SHP77 treated with DMSO at 0.1 percent for 48 hours (cell line): ENCODE data around the gene SNX33.
"Not testable (repeated sequence)": the region's sequence is repeated elsewhere in the genome, so short reads cannot be mapped to it uniquely, and the experiment has no call there.

ENCODE experiments used
- DNase-seq: peaks from one replicate; lab custom pipeline; 2025; lab: John Stamatoyannopoulos, UW

Gene SNX33

DNA sequence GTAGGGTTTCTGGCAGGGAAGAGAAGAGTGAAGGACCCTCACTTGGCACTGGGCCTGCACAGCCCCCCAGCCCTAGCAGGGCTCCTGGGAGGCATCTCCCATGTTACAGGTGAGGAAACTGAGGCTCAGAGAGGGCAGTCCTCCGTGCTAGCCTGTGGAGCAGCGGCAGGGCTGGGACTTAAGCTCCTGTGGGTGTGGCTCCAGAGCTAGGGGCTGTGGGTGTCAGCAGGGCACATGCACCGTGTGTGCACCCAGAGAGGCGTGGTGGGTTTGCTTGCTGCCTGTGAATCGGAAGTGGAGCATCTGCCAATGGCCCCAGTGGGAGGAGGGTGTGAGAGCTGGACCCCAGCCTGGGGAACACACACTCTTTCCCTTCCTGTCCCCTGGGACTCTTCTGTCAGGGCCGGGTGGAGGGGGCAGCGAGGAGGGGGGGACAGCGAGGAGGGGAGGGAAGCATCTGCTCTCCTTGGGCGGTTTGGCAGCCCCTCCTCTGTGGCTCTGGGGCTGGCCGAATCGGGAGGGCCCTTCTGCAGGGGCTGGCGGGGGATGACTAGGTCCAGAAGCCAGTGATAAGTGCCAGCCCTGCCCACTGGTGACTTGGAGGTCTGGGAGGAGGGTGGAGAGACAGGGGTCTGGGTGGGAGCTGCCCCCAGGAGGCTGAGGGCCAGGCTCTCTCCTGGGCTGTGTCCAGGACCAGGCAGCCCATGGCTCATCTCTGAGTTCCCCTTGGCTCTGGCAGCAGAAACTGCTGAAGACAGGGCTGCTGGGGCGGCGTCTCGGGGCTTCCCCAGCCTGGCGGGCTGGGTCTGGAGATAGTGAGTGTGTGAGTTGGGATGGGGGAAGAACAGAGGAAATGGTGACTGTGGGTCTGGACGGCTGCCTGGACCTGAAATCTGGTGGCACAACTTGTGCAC is 52.5 kb downstream of the SNX33 start:
- not testable (repeated sequence) for DNase-seq

DNA sequence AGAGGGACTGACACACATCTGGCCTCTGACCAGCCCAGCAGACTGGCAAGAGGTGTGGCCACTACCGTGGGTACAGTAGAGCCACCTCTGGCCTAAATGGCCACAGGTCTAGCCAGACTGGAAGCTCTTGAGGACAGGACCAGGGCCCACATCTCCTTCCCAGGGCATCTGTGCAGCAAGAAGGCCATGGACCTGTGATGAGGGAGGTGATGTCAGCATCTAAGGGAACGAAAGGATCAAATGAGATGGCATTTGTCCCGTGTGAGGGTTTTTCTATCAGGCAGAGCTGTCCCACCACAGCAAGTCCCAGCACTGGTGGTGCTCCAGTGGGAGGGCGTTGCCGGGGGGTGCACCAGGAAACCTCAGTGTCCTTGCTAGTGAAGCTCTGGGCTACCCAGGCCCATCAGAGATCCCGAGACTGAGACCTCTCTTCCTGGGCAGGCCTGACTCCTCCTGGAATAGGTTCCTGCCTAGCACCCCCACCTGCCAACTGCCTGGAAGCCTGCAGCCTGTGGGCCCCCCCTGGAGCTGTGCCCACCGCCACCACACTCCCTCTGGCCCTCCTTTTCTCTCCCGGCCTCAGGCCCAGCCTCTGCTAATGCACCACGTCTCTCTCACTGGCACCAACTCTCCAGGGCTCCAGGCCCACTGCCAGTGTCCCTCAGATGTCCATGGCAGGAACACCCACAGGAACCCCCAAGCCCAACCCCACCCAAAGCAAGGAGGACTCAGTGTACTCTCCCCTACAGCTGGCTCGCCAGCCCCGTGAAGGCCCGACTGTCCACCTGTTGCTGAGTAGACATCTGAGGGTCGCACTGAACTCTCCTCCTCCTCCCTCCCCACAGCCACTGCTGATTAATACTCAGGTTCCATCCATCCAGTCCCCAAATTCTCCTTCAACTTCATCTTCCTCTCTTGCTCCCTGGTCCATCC is 53.6 kb downstream of the SNX33 start:
- DNase-seq, result not testable (repeated sequence)

GRCh38 chr15:75702436-75702835 is 54.7 kb downstream of the SNX33 start:
- DNase-seq, result no peak

GRCh38 chr15:75703440-75704262 is 55.9 kb downstream of the SNX33 start:
- not testable (repeated sequence) for DNase-seq

DNA sequence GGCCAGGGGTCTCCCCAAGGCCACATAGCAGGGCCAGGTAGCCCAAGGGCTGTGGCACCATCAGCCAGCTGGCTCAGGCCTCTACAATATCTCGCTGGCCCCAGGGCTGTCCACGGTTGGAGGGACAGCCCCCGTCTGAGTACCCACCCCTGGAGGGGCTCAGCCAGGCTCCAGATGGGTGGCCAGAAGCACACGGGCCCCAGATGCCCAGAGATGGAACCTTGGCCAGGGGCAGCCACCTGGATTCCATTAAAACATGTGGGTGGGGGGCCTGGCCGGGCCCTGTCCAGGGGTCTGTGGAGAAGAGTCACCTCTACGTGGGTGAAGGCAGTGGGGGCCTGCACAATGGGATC is 56.5 kb downstream of the SNX33 start:
- DNase-seq, result no peak

DNA sequence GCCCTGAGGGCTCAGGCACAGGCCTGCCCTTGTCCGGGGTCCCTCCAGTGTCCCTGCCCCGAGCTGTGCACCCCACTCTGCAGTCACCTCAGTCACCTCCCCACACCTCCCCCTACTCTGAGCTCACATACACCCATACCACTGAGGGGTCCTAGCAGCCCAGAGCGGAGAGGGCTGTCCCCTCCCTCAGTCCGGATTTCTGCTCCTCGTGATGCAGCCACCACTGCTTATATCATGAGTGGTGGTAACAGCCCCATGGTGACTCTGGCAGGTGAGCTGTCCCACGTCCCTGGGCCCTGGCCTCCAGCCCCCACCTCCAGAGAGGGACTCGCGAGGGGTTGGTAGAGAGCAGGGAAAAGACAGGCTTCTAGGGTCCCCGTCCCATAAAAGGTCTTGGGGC is 56.9 kb downstream of the SNX33 start:
- DNase-seq, result no peak

DNA sequence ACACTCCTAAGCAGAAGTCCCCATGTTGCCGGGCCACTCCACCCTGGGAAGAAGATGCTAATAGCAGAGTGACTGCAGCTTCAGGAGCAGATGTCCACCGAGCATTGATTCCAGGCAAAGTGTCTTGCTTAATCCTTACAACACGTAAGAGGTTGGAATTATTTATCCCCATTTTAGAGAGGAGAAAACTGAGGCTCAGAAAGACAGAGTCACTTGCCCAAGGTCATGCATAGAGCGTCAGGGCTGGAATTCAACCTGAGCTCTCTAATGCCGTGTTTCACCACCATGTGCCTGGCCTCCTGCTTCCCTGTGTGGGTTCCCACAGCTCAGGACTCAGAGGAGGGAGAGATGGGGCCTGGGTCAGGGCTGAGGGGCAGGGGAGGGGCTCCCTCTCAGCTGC is 57.7 kb downstream of the SNX33 start:
- not testable (repeated sequence) for DNase-seq

DNA sequence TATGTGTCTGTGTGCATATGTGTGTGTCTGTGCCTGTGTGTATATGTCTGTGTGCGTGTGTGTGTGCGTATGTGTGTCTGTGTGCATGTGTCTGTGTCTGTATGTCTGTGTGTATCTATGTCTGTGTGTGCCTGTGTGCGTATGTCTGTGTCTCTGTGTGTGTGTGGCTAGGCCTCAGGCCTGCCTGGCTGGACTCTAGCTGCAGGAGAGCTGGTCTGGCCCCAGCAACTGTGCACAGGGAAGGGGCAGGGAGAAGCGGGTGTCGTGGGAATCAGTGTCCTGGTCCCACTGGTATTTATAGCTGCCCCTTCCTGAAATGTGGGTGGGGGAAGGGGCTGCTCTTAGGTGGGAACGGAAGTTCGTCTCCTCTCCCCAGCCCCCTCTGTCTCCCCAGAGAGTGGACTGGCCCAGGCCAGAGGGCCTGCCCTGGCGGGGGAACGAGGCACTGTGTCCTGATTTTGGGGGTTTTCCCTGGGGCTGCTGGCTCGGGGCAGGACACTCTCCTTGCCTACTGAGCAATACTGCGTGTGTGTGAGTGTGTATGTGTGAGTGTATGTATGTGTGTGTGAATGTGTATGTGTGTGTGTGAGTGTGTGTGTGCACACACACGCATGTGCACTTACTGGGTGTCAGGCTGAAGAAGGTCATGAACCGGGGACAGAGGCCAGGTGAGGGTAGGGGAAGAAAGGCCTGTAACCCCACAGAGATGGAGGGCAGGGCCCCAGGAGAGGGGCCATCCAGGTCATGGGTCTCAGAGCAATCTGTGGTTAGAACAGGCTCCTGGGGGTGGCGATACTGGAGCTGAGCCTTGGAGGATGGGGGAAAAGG is 58.4 kb downstream of the SNX33 start:
- no peak for DNase-seq

GRCh38 chr15:75706682-75706954 is 58.9 kb downstream of the SNX33 start:
- no peak for DNase-seq

DNA sequence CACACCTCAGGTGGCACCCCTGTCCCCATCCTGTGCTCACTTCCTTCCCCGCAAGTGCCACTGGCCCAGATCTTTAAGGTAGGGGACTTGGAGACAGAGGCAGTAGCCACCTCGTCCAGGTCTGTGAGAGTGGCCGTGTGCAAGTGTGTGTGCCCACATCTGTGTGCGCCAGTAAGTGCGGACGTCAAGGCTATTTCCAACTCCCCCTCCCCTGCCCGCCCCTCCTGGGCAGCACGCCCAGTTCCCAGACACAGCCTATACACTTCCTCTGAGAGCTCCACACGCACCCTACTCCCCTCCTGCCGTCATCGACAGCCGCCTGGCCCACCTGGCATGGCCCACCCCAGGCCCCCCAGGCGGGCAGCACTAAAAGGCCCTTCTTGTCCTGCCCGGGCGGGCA is 61.7 kb downstream of the SNX33 start:
- peak; percentile 33 for DNase-seq

GRCh38 chr15:75710874-75711273 is 63.2 kb downstream of the SNX33 start:
- not testable (repeated sequence) for DNase-seq

DNA sequence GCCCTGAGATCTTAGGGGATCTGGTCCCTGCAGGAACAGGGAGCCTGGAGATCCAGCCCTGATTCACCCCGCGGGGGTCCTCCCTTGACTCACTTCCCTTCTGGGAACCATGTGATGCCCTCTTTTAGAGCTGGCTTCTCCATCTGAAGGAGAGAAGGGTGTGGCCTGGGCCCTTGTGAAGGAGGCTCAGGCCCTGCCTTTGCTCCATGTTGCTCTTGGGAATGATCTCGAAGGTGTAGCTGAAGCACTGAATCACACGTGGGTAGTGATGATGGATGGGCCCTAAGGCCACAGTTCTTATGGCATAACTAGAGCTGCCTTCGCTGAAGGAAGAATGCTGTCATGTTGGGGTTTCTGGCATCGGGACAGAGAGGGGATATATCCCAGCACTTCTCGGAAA is 63.8 kb downstream of the SNX33 start:
- not testable (repeated sequence) for DNase-seq
